HG02970 (cell line): Measurements from ENCODE around the gene C9orf153.
A peak's percentile ranks its signal among the peaks of the same experiment; 100 is the strongest.

ENCODE experiments used
- ATAC-seq: cut with Tn5 transposase; IDR thresholded peaks from one replicate; pipeline ENCODE4 v1.9.1; 2021; ENCODE audit warnings: mild to moderate bottlenecking, moderate library complexity, moderate number of reproducible peaks; ENCODE audit not compliant: unreplicated experiment, low FRiP score

The C9orf153 gene

GRCh38 chr9:86272221-86272620 lies 12.8 kb upstream of the C9orf153 start:
- no peak for ATAC-seq

GRCh38 chr9:86263876-86264275 lies 4.4 kb upstream of the C9orf153 start:
- no peak for ATAC-seq

GRCh38 chr9:86262492-86262891 lies 3.0 kb upstream of the C9orf153 start:
- no peak for ATAC-seq

- ATAC-seq: no peak
Observed at GRCh38 chr9:86257391-86257790, 2.1 kb downstream of the C9orf153 start.

- no peak for ATAC-seq
Observed at GRCh38 chr9:86256653-86257052, 2.8 kb downstream of the C9orf153 start.

- ATAC-seq: no peak
Observed at GRCh38 chr9:86253577-86253976, 5.9 kb downstream of the C9orf153 start.

- no peak for ATAC-seq
Observed at GRCh38 chr9:86252870-86253269, 6.6 kb downstream of the C9orf153 start.

- ATAC-seq: no peak
Observed at GRCh38 chr9:86250123-86250522, 9.3 kb downstream of the C9orf153 start.

GRCh38 chr9:86248746-86249145 lies 10.7 kb downstream of the C9orf153 start:
- no peak for ATAC-seq

GRCh38 chr9:86246752-86247161 lies 12.7 kb downstream of the C9orf153 start:
- ATAC-seq: peak; percentile 87

- ATAC-seq: no peak
Observed at GRCh38 chr9:86242071-86242470, 17.4 kb downstream of the C9orf153 start.

- no peak for ATAC-seq
Observed at GRCh38 chr9:86241216-86241615, 18.2 kb downstream of the C9orf153 start.

GRCh38 chr9:86238861-86239770 lies 20.3 kb downstream of the C9orf153 start:
- no peak for ATAC-seq

- ATAC-seq: no peak
Observed at GRCh38 chr9:86230858-86231257, 28.6 kb downstream of the C9orf153 start.

- ATAC-seq: no peak
Observed at GRCh38 chr9:86222667-86223066, 36.8 kb downstream of the C9orf153 start.

GRCh38 chr9:86219606-86220005 lies 39.9 kb downstream of the C9orf153 start:
- no peak for ATAC-seq

- ATAC-seq: no peak
Observed at GRCh38 chr9:86217076-86217755, 42.2 kb downstream of the C9orf153 start.

- ATAC-seq: no peak
Observed at GRCh38 chr9:86207193-86207592, 52.3 kb downstream of the C9orf153 start.

- ATAC-seq: no peak
Observed at GRCh38 chr9:86202338-86202882, 57.0 kb downstream of the C9orf153 start.

- ATAC-seq: no peak
Observed at GRCh38 chr9:86201474-86202337, 57.8 kb downstream of the C9orf153 start.
